Right lobe of liver (tissue), 6 donors: ENCODE measurements around the gene KDM1A. TPM values are rescaled to one million over a fixed set of nuclear protein-coding genes. Genes with fewer than 3 reads are reported as not detected.

ENCODE experiments used
- ATAC-seq, 4 donors: fragments of 200-7000 bp; cut with Tn5 transposase; one replicate each; pipeline ENCODE4 v1.9.1; 2020; ENCODE audit warnings: mild to moderate bottlenecking in 4 of 4, moderate library complexity in 4 of 4
- DNase-seq, 3 donors: peaks; one replicate each; pipeline ENCODE4 v3.0.0-alpha.2; 2020
- H3K27ac ChIP-seq, 3 donors: fragments of 200-600 bp; one replicate each; pipeline ENCODE4 v1.8.0; 2022
- H3K27me3 ChIP-seq, 2 donors: fragments of 200-600 bp; one replicate each; pipeline ENCODE4 v1.8.0; 2022
- H3K36me3 ChIP-seq, 4 donors: fragments of 200-600 bp; sonication (generic) in 1 of 4; one replicate each; pipeline versions ENCODE4 v1.5.1 to v1.8.0; 2017 to 2022; ENCODE audit warnings: control low read depth in 1 of 4
- H3K4me1 ChIP-seq, 4 donors: fragments of 200-600 bp; sonication (generic) in 1 of 4; one replicate each; pipeline versions ENCODE4 v1.5.1 to v1.8.0; 2017 to 2022; ENCODE audit warnings: control low read depth in 1 of 4
- H3K4me3 ChIP-seq, 3 donors: fragments of 200-600 bp; one replicate each; pipeline ENCODE4 v1.8.0; 2022
- H3K9me3 ChIP-seq, 4 donors: fragments of 200-600 bp; sonication (generic) in 1 of 4; one replicate each; pipeline versions ENCODE4 v1.5.1 to v1.8.0; 2017 to 2022; ENCODE audit warnings: control low read depth in 1 of 4
- POLR2A ChIP-seq: fragments of 450-650 bp; IDR thresholded peaks from one replicate; pipeline ENCODE4 v1.6.1; 2017; ENCODE audit warnings: antibody characterized with exemption, mild to moderate bottlenecking
- WGBS: methylation state at CpG from one replicate; pipeline ENCODE4 v1.1.6; 2018; ENCODE audit warnings: low coverage, low lambda C conversion rate; ENCODE audit not compliant: insufficient coverage; ENCODE audit errors: missing lambda C conversion rate; 5-methylcytosine and 5-hydroxymethylcytosine counted together
- intact Hi-C, 2 donors: fragments of 100-400 bp; cut with DNase I; formaldehyde crosslinking; loops; one replicate each; pipeline versions ENCODE4 v1.11.2 to v1.14.1; 2022
- total RNA-seq, 6 experiments: library from RNA; depleted of rRNA in 2 of 6; stranded (reverse); fragments of >200 nt in 2 of 6; fragmentation: NEBNext Ultra II Directional in 3 of 6; extraction: Animal tissue kit (Norgen Biotek cat#: 25700) in 3 of 6; gene quantifications; one replicate each; pipeline versions ENCODE4 v1.1.0 to v1.2.4, GENCODE V29; 2016 to 2023
- TF ChIP-seq, protein P1 (sequence below), 4 donors: fragments of 200-600 bp in 3 of 4; fragments of 450-650 bp in 1 of 4; IDR thresholded peaks; one replicate each; pipeline versions ENCODE4 v1.5.1 to v1.8.0; 2016 to 2022; ENCODE audit warnings: antibody characterized with exemption in 4 of 4, mild to moderate bottlenecking in 2 of 4
- donor health status: DM: no; HTN: yes; CAD: no.
- donor health status: DM: no; HTN: no; CAD: no.
- donor health status: DM: no; HTN: no; CAD: no.
- donor health status: DM: no; HTN: yes; CAD: no.
- donor health status: DM: no; HTN: yes; CAD: no.

KDM1A gene
- total RNA-seq, 6 experiments from 2014 or later: 15.3 to 22.2 (median 18.6) TPM

DNA sequence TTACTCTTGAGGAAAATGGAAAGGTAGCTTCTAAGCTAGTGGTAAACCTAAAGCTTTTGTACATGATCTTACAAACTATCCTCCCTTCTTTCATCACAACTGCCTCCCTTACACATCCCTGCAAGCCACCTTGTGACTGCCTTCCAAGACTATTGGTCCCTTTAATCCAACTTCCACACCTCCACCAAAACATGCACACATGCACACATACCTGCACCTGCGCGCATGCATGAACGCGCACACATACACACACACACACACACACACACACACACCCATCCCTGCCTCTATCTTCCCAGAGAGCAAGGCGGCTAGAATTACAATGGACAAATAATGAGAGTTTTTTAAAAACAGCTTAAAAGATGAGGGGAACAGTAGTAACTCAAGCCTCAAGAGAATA is 91.1 kb downstream of the KDM1A start:
- TF ChIP-seq POLR2A: no peak
- TF ChIP-seq, protein P1, sequence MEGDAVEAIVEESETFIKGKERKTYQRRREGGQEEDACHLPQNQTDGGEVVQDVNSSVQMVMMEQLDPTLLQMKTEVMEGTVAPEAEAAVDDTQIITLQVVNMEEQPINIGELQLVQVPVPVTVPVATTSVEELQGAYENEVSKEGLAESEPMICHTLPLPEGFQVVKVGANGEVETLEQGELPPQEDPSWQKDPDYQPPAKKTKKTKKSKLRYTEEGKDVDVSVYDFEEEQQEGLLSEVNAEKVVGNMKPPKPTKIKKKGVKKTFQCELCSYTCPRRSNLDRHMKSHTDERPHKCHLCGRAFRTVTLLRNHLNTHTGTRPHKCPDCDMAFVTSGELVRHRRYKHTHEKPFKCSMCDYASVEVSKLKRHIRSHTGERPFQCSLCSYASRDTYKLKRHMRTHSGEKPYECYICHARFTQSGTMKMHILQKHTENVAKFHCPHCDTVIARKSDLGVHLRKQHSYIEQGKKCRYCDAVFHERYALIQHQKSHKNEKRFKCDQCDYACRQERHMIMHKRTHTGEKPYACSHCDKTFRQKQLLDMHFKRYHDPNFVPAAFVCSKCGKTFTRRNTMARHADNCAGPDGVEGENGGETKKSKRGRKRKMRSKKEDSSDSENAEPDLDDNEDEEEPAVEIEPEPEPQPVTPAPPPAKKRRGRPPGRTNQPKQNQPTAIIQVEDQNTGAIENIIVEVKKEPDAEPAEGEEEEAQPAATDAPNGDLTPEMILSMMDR (IDR thresholded peaks at IDR 0.05): no peak
- no peak for DNase-seq
- peaks cover 0 to 8% (median 2%) of the 10 kb centered on the region in 4 donors for H3K4me1 ChIP-seq
- no peaks in the 10 kb centered on the region for H3K27me3 ChIP-seq
- H3K4me3 ChIP-seq: no peak overlapping the region
- no peaks in the 10 kb centered on the region for H3K36me3 ChIP-seq
- H3K27ac ChIP-seq: no peak overlapping the region
- no peak for ATAC-seq
- no peaks in the 10 kb centered on the region for H3K9me3 ChIP-seq
- intact Hi-C loops: no loop called here
- WGBS: 92% methylated on average over 5 of the region's 5 CpGs

DNA sequence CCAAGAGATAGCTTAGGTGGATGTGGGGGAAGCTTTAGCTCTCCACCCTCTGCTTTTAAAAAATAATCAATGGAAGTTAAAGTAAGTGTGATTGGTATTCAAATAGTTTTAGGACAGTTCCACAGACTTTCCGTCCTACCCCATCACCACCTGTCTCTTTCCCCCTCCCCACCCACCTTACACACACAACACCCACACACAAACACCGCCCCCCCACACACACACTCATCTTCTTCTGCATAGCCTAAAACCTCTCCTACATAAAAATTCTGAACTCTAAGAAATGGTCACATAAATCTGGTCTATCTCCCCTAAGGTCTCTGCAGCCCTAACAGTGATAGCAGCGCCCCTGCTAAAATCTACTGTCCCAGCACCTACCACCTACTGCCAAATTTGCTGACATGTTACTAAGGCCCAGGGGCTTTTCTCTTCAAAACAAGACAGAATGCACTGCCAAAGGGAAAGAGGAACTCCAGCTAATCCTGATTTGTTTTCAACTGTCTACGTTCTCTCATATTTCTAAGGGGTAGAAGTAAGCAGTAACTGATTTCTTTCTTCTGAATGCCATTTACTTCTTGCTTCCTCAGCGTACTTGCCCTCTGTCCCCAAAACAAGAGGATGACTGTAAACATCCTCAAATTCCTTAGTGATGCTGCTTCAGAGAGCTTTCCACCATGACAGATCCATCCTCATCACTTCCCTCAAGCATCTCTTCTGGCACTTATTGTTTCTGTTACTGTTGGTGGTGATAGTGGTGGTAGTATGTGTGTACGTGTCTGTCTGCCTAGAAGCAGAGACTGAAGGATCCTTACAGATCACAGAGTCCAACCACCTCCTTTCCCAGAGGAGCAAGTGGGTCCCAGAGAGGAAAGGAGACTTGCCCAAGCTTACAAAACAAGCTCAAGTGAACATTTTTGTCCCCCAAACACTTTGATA is 92.6 kb downstream of the KDM1A start:
- Histone ChIP-seq H3K4me3 (no peak overlapping the region), H3K27me3 (no peaks in the 10 kb centered on the region), H3K27ac (no peak overlapping the region), H3K4me1 (peaks cover 0 to 12% (median 2%) of the 10 kb centered on the region in 4 donors), H3K9me3 (no peaks in the 10 kb centered on the region), H3K36me3 (no peaks in the 10 kb centered on the region)
- WGBS: 71% methylated on average over 6 of the region's 6 CpGs
- ATAC-seq (peak in 2 of 4 donors; percentile 19 to 25), DNase-seq (no peak)
- TF ChIP-seq, protein P1 (IDR thresholded peaks at IDR 0.05): no peak
- TF ChIP-seq POLR2A: no peak
- intact Hi-C loops: no loop called here

DNA sequence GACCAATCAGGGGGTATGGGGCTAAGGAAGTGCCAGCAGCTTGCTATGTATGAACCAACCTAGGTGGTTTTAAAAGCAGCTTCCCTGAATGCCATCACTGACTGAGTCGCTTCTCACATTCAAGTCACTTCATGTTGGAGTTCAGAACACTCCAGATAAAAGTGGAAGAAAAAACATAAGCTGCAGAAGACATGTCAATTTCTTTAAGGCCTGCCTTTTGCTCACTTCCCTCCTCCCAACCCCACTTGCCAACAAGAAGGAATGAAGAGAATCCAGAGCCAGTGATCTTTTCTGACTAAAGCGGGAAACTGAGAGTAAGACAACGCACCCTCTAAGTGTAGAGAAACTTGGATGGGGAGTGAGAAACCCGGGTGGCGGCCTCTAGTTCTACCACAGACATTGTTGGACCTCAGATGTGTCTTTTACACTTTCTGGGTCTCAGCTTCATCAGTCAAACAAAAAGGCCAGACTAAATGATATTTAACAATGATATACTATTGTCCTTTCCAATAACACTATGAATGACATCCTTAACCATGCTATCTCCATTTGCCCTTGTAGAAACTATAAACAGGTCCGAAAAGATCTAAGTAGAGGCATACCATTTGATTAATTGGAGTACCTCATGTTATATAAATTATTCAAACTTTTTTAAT is 95.3 kb downstream of the KDM1A start:
- TF ChIP-seq, protein P1 (IDR thresholded peaks at IDR 0.05): no peak
- no peak for TF ChIP-seq POLR2A
- WGBS: 63% methylated on average over 5 of the region's 6 CpGs
- peak in 1 of 4 donors; percentile 31 for ATAC-seq
- DNase-seq: no peak
- intact Hi-C loops: no loop called here
- no peaks in the 10 kb centered on the region for H3K27me3 ChIP-seq
- H3K4me3 ChIP-seq: no peak overlapping the region
- H3K4me1 ChIP-seq: peaks cover 0 to 12% (median 2%) of the 10 kb centered on the region in 4 donors
- H3K36me3 ChIP-seq: no peaks in the 10 kb centered on the region
- no peaks in the 10 kb centered on the region for H3K9me3 ChIP-seq
- no peak overlapping the region for H3K27ac ChIP-seq

DNA sequence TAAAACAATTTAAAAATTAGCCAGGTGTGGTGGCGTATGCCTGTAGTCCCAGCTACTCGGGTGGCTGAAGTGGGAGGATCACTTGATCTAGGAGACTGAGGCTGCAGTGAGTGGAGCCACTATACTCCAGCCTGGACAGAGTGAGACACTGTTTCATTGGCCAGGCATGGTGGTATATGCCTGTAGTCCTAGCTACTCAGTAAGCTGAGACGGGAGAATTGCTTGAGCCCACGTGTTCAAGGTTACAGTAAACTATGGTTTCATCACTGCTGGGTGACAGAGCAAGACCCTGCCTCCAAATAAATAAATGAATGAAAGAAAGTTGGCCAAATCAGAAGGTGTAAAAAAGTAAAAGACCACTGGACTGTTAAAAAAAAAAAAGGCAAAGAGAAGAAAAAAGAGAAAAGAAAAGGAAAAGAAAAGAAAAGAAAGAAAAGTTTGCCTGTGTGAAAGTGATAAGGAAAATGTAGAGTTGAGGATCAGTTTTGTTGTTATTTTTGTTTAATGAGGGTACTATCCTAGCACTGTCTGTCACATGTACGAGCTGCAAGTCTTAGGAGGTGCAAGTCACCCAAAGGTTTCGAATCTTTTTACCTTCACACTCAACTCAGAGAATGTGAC is 97.1 kb downstream of the KDM1A start:
- intact Hi-C loops: no loop called here
- DNase-seq (no peak), ATAC-seq (no peak)
- Histone ChIP-seq H3K27ac (no peak overlapping the region), H3K4me1 (peaks cover 0 to 12% (median 2%) of the 10 kb centered on the region in 4 donors), H3K9me3 (no peaks in the 10 kb centered on the region), H3K36me3 (no peaks in the 10 kb centered on the region), H3K27me3 (no peaks in the 10 kb centered on the region), H3K4me3 (no peak overlapping the region)
- TF ChIP-seq, protein P1 (IDR thresholded peaks at IDR 0.05): no peak
- WGBS: 82% methylated on average over 6 of the region's 6 CpGs
